HepG2 (cell line): ENCODE measurements around the gene CACNA1D. TPM values are rescaled to one million over a fixed set of nuclear protein-coding genes. Genes with fewer than 3 reads are reported as not detected.

Source experiments
- GPBP1L1 ChIP-seq: sonication (generic); formaldehyde crosslinking; IDR thresholded peaks from 2 replicates; pipeline ENCODE4 v1.5.0; 2020; ENCODE audit warnings: mild to moderate bottlenecking, missing genetic modification reagents
- ISX ChIP-seq: sonication (generic); formaldehyde crosslinking; conservative IDR thresholded peaks from 2 replicates; pipeline ENCODE4 v1.5.0; 2020; ENCODE audit warnings: missing genetic modification reagents
- KAT7 ChIP-seq: IDR thresholded peaks from 2 replicates; pipeline ENCODE4 v1.6.1; 2018; ENCODE audit warnings: borderline replicate concordance, missing compliant biosample characterization
- KDM5A ChIP-seq: fragments of 200-600 bp; sonication (generic); IDR thresholded peaks from 2 replicates; pipeline ENCODE4 v1.7.0; 2018; ENCODE audit warnings: antibody characterized with exemption, mild to moderate bottlenecking, low read length, borderline replicate concordance
- MTA3 ChIP-seq: sonication (generic); formaldehyde crosslinking; IDR thresholded peaks from 2 replicates; pipeline ENCODE4 v1.4.0; 2020; ENCODE audit warnings: missing genetic modification reagents
- NFKBIZ ChIP-seq: IDR thresholded peaks from 2 replicates; pipeline ENCODE4 v1.6.1; 2018; ENCODE audit warnings: missing genetic modification reagents, missing compliant biosample characterization
- NR2F1 ChIP-seq, 2 experiments: fragments of 450-650 bp in 1 of 2; formaldehyde crosslinking in 1 of 2; IDR thresholded peaks; 2 replicates each; pipeline versions ENCODE4 v1.5.0 to v1.6.1; 2016 to 2020; ENCODE audit warnings: mild to moderate bottlenecking in 1 of 2, missing compliant biosample characterization in 1 of 2, missing genetic modification reagents in 1 of 2, moderate library complexity in 1 of 2
- SYNCRIP ChIP-seq: fragments of 200-400 bp; formaldehyde crosslinking; IDR thresholded peaks from 2 replicates; pipeline ENCODE4 v1.6.1; 2018; ENCODE audit warnings: mild to moderate bottlenecking, low read depth, low read length; ENCODE audit not compliant: insufficient read depth
- TBP ChIP-seq: sonication (generic); formaldehyde crosslinking; IDR thresholded peaks from 2 replicates; pipeline ENCODE4 v1.5.0; 2020; ENCODE audit warnings: missing genetic modification reagents
- TEAD2 ChIP-seq: sonication (generic); formaldehyde crosslinking; IDR thresholded peaks from 2 replicates; pipeline ENCODE4 v1.9.0; 2021; ENCODE audit warnings: missing genetic modification reagents
- ZFP41 ChIP-seq: sonication (generic); formaldehyde crosslinking; IDR thresholded peaks from 2 replicates; pipeline ENCODE4 v1.4.0; 2020; ENCODE audit warnings: mild to moderate bottlenecking, missing genetic modification reagents, borderline replicate concordance
- ZNF331 ChIP-seq: sonication (generic); formaldehyde crosslinking; IDR thresholded peaks from 2 replicates; pipeline ENCODE4 v1.4.0; 2020; ENCODE audit warnings: missing genetic modification reagents
- ZNF652 ChIP-seq: IDR thresholded peaks from 2 replicates; pipeline ENCODE4 v1.6.1; 2016; ENCODE audit warnings: low read depth, borderline replicate concordance
- ZNF746 ChIP-seq: sonication (generic); formaldehyde crosslinking; IDR thresholded peaks from 2 replicates; pipeline ENCODE4 v1.8.0; 2022; ENCODE audit warnings: mild to moderate bottlenecking, missing genetic modification reagents
- ZNF792 ChIP-seq: IDR thresholded peaks from 2 replicates; pipeline ENCODE4 v1.6.1; 2016
- ZNF839 ChIP-seq: sonication (generic); formaldehyde crosslinking; IDR thresholded peaks from 2 replicates; pipeline ENCODE4 v1.4.0; 2020; ENCODE audit warnings: missing genetic modification reagents, mild to moderate bottlenecking, borderline replicate concordance
- ZSCAN22 ChIP-seq: sonication (generic); formaldehyde crosslinking; IDR thresholded peaks from 2 replicates; pipeline ENCODE4 v1.4.0; 2020; ENCODE audit warnings: mild to moderate bottlenecking, missing genetic modification reagents
- polyA plus RNA-seq, 8 experiments: library from polyadenylated mRNA; depleted of rRNA in 3 of 8; stranded (reverse) in 7 of 8; unstranded in 1 of 8; fragments of >200 nt; fragmentation: Illumina TruSeq in 4 of 8; extraction: Trizol in 4 of 8; gene quantifications; 2 replicates each; pipeline versions ENCODE4 v1.2.1 to v1.2.3, GENCODE V29; 2011 to 2016; ENCODE audit warnings: low read depth in 4 of 8, missing spikeins in 1 of 8, mixed read lengths in 1 of 8; ENCODE audit not compliant: insufficient read depth in 1 of 8
- total RNA-seq, 5 experiments: library from RNA; depleted of rRNA; stranded (reverse); fragments of >200 nt; fragmentation: Illumina TruSeq; extraction: Trizol; gene quantifications; 2 replicates each; pipeline ENCODE4 v1.2.3, GENCODE V29; 2016; ENCODE audit warnings: low read depth in 1 of 5
- TF ChIP-seq, protein P1 (sequence below): conservative IDR thresholded peaks from 2 replicates; pipeline ENCODE4 v1.6.1; 2018; ENCODE audit warnings: missing genetic modification reagents
- TF ChIP-seq, protein P2 (sequence below): sonication (generic); formaldehyde crosslinking; IDR thresholded peaks from 2 replicates; pipeline ENCODE4 v1.5.1; 2020; ENCODE audit warnings: mild to moderate bottlenecking, missing genetic modification reagents, borderline replicate concordance
- TF ChIP-seq, protein P3 (sequence below): sonication (generic); formaldehyde crosslinking; IDR thresholded peaks from 2 replicates; pipeline ENCODE4 v1.4.0; 2020; ENCODE audit warnings: mild to moderate bottlenecking, missing genetic modification reagents

The CACNA1D gene
- total and polyA plus RNA-seq, 2 of the 13 experiments (the other 11 are each of a cell fraction or from before 2014, with no cell fraction given), result 0.26 to 0.38 TPM

DNA sequence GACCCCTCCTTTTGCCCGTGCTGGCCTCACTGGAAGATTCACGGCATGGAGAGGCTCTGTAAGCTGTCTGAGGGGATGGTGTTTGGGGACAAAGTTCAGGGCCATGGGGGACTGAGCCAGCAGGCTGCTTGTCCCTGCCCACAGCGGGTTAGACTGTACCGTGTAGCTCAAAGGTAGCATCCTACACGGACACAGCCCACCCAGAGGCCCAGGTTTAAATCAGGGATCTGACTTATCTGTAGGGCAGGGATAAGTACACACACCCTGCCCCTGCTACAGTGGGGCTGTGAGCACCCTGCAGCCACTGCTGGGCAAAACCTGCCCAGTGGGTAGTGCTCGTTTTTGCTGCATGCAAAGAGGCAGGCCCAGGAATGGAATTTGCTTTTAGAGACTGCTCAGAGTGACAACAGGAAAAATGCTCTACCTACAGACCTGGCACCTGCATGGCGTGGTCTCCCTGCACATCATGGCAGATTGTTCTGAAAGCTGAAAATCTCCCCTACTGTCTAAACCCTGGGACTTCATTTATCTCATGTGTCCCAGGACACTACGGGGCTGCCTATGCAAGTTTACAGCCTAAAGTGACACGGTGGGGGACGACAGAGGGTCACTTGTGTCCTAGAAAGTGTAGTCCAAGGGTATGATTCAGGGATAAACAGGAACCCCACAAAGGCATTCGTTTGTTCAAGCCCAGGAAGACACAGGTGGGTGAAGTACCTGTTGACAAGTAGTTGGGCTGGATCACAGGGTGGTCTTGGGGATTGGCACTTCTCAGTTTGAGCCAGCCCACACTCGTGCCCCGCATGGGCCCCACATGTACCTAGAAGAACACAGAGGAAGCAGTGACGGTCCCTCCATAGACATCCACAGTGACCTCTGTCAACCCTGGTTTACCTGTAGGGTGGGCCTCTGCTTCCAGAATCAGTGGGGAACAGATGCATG lies 324.1 kb downstream of the CACNA1D start (continued):
- no peak for TF ChIP-seq ZFP41 (CRISPR knock-in tag)
- TF ChIP-seq, protein P1, sequence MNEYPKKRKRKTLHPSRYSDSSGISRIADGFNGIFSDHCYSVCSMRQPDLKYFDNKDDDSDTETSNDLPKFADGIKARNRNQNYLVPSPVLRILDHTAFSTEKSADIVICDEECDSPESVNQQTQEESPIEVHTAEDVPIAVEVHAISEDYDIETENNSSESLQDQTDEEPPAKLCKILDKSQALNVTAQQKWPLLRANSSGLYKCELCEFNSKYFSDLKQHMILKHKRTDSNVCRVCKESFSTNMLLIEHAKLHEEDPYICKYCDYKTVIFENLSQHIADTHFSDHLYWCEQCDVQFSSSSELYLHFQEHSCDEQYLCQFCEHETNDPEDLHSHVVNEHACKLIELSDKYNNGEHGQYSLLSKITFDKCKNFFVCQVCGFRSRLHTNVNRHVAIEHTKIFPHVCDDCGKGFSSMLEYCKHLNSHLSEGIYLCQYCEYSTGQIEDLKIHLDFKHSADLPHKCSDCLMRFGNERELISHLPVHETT (CRISPR knock-in tag), result no peak
- TF ChIP-seq NFKBIZ, result no peak
- TF ChIP-seq, protein P2, sequence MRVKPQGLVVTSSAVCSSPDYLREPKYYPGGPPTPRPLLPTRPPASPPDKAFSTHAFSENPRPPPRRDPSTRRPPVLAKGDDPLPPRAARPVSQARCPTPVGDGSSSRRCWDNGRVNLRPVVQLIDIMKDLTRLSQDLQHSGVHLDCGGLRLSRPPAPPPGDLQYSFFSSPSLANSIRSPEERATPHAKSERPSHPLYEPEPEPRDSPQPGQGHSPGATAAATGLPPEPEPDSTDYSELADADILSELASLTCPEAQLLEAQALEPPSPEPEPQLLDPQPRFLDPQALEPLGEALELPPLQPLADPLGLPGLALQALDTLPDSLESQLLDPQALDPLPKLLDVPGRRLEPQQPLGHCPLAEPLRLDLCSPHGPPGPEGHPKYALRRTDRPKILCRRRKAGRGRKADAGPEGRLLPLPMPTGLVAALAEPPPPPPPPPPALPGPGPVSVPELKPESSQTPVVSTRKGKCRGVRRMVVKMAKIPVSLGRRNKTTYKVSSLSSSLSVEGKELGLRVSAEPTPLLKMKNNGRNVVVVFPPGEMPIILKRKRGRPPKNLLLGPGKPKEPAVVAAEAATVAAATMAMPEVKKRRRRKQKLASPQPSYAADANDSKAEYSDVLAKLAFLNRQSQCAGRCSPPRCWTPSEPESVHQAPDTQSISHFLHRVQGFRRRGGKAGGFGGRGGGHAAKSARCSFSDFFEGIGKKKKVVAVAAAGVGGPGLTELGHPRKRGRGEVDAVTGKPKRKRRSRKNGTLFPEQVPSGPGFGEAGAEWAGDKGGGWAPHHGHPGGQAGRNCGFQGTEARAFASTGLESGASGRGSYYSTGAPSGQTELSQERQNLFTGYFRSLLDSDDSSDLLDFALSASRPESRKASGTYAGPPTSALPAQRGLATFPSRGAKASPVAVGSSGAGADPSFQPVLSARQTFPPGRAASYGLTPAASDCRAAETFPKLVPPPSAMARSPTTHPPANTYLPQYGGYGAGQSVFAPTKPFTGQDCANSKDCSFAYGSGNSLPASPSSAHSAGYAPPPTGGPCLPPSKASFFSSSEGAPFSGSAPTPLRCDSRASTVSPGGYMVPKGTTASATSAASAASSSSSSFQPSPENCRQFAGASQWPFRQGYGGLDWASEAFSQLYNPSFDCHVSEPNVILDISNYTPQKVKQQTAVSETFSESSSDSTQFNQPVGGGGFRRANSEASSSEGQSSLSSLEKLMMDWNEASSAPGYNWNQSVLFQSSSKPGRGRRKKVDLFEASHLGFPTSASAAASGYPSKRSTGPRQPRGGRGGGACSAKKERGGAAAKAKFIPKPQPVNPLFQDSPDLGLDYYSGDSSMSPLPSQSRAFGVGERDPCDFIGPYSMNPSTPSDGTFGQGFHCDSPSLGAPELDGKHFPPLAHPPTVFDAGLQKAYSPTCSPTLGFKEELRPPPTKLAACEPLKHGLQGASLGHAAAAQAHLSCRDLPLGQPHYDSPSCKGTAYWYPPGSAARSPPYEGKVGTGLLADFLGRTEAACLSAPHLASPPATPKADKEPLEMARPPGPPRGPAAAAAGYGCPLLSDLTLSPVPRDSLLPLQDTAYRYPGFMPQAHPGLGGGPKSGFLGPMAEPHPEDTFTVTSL (CRISPR knock-in tag), result no peak
- no peak for TF ChIP-seq KDM5A
- TF ChIP-seq ISX (CRISPR knock-in tag), result no peak
- TF ChIP-seq SYNCRIP, result no peak
- TF ChIP-seq ZSCAN22 (CRISPR knock-in tag), result no peak
- TF ChIP-seq, protein P3, sequence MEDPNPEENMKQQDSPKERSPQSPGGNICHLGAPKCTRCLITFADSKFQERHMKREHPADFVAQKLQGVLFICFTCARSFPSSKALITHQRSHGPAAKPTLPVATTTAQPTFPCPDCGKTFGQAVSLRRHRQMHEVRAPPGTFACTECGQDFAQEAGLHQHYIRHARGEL (CRISPR knock-in tag), result no peak
- TF ChIP-seq TEAD2, result 0 out of 2 replicates have a peak, but pooled peaks have one; percentile 29
- TF ChIP-seq ZNF331 (CRISPR knock-in tag), result peak; percentile 43; the same call in 1 of the 2 replicates
- TF ChIP-seq GPBP1L1, result no peak
- peak; percentile 24; the same call in 1 of the 2 replicates for TF ChIP-seq ZNF792 (CRISPR knock-in tag)
- no peak; the same call in 1 of the 2 replicates for TF ChIP-seq ZNF746
- TF ChIP-seq ZNF652, result no peak
- no peak for TF ChIP-seq KAT7 (CRISPR knock-in tag)
- no peak for TF ChIP-seq MTA3
- TF ChIP-seq NR2F1 (CRISPR knock-in tag; IDR thresholded peaks at IDR 0.05), result no peak
- no peak for TF ChIP-seq ZNF839
- no peak for TF ChIP-seq TBP (CRISPR knock-in tag)
